Measurements from ENCODE around the gene ZNF770.

DNA sequence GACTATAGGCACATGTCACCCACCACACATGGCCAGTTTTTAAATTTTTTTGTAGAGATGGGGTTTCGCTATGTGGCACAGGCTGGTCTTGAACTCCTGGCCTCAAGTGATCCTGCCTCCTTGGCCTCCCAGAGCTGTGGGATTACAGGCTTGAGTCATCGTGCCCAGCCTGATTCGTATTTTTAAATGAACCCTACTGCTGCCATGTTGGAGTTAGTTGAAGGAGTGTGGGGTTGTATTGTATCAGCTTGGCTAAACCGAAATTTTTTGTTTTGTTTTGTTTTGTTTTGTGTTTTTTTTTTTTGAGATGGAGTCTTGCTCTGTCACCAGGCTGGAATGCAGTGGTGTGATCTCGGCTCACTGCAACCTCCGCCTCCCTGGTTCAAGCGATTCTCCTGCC, 11.8 kb upstream of the ZNF770 start:
- TF ChIP-seq, protein P1, sequence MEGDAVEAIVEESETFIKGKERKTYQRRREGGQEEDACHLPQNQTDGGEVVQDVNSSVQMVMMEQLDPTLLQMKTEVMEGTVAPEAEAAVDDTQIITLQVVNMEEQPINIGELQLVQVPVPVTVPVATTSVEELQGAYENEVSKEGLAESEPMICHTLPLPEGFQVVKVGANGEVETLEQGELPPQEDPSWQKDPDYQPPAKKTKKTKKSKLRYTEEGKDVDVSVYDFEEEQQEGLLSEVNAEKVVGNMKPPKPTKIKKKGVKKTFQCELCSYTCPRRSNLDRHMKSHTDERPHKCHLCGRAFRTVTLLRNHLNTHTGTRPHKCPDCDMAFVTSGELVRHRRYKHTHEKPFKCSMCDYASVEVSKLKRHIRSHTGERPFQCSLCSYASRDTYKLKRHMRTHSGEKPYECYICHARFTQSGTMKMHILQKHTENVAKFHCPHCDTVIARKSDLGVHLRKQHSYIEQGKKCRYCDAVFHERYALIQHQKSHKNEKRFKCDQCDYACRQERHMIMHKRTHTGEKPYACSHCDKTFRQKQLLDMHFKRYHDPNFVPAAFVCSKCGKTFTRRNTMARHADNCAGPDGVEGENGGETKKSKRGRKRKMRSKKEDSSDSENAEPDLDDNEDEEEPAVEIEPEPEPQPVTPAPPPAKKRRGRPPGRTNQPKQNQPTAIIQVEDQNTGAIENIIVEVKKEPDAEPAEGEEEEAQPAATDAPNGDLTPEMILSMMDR (tag by site-specific recombination; IDR thresholded peaks at IDR 0.05) = no peak
- TF ChIP-seq, protein P2, sequence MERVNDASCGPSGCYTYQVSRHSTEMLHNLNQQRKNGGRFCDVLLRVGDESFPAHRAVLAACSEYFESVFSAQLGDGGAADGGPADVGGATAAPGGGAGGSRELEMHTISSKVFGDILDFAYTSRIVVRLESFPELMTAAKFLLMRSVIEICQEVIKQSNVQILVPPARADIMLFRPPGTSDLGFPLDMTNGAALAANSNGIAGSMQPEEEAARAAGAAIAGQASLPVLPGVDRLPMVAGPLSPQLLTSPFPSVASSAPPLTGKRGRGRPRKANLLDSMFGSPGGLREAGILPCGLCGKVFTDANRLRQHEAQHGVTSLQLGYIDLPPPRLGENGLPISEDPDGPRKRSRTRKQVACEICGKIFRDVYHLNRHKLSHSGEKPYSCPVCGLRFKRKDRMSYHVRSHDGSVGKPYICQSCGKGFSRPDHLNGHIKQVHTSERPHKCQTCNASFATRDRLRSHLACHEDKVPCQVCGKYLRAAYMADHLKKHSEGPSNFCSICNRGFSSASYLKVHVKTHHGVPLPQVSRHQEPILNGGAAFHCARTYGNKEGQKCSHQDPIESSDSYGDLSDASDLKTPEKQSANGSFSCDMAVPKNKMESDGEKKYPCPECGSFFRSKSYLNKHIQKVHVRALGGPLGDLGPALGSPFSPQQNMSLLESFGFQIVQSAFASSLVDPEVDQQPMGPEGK (tag by site-specific recombination; IDR thresholded peaks at IDR 0.05) = no peak
- TF ChIP-seq ZNF426 (tag by site-specific recombination; IDR thresholded peaks at IDR 0.05) = no peak
- TF ChIP-seq, protein P3, sequence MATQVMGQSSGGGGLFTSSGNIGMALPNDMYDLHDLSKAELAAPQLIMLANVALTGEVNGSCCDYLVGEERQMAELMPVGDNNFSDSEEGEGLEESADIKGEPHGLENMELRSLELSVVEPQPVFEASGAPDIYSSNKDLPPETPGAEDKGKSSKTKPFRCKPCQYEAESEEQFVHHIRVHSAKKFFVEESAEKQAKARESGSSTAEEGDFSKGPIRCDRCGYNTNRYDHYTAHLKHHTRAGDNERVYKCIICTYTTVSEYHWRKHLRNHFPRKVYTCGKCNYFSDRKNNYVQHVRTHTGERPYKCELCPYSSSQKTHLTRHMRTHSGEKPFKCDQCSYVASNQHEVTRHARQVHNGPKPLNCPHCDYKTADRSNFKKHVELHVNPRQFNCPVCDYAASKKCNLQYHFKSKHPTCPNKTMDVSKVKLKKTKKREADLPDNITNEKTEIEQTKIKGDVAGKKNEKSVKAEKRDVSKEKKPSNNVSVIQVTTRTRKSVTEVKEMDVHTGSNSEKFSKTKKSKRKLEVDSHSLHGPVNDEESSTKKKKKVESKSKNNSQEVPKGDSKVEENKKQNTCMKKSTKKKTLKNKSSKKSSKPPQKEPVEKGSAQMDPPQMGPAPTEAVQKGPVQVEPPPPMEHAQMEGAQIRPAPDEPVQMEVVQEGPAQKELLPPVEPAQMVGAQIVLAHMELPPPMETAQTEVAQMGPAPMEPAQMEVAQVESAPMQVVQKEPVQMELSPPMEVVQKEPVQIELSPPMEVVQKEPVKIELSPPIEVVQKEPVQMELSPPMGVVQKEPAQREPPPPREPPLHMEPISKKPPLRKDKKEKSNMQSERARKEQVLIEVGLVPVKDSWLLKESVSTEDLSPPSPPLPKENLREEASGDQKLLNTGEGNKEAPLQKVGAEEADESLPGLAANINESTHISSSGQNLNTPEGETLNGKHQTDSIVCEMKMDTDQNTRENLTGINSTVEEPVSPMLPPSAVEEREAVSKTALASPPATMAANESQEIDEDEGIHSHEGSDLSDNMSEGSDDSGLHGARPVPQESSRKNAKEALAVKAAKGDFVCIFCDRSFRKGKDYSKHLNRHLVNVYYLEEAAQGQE (tag by site-specific recombination; IDR thresholded peaks at IDR 0.05) = no peak
- TF ChIP-seq TCF7L2 (IDR thresholded peaks at IDR 0.05; ENCODE audit: borderline replicate concordance, low read depth, low read length) = no peak
- no peak for TF ChIP-seq ZNF121 (tag by site-specific recombination; IDR thresholded peaks at IDR 0.05)
- TF ChIP-seq, protein P4, sequence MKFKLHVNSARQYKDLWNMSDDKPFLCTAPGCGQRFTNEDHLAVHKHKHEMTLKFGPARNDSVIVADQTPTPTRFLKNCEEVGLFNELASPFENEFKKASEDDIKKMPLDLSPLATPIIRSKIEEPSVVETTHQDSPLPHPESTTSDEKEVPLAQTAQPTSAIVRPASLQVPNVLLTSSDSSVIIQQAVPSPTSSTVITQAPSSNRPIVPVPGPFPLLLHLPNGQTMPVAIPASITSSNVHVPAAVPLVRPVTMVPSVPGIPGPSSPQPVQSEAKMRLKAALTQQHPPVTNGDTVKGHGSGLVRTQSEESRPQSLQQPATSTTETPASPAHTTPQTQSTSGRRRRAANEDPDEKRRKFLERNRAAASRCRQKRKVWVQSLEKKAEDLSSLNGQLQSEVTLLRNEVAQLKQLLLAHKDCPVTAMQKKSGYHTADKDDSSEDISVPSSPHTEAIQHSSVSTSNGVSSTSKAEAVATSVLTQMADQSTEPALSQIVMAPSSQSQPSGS (tag by site-specific recombination; IDR thresholded peaks at IDR 0.05; ENCODE audit: low read depth) = no peak
- TF ChIP-seq ZNF521 (tag by site-specific recombination; IDR thresholded peaks at IDR 0.05) = no peak
